H9 (cell line): ENCODE results near the gene DHX35. TPM values are rescaled to one million over a fixed set of nuclear protein-coding genes. Genes with fewer than 3 reads are reported as not detected.

Experiments used
- DNase-seq: peaks from one replicate; pipeline ENCODE4 v3.0.0-alpha.2; 2017
- H2AFZ ChIP-seq: one replicate; pipeline ENCODE4 v1.6.1; 2013; ENCODE audit warnings: mild to moderate bottlenecking, low read length, control low read depth, moderate library complexity
- H2AK5ac ChIP-seq: 2 replicates; pipeline ENCODE4 v1.6.1; 2013; ENCODE audit warnings: low read length, control low read depth, mixed read lengths; ENCODE audit not compliant: insufficient read length
- H2BK120ac ChIP-seq: one replicate; pipeline ENCODE4 v1.6.1; 2013; ENCODE audit warnings: low read depth, mild to moderate bottlenecking, low read length, control low read depth, inconsistent platforms; ENCODE audit not compliant: poor library complexity, severe bottlenecking
- H2BK12ac ChIP-seq: 2 replicates; pipeline ENCODE4 v1.6.1; 2013; ENCODE audit warnings: low read length, control low read depth, mixed read lengths, low read depth; ENCODE audit not compliant: insufficient read length
- H2BK15ac ChIP-seq: 2 replicates; pipeline ENCODE4 v1.6.1; 2013; ENCODE audit warnings: low read depth, low read length, control low read depth
- H2BK20ac ChIP-seq: one replicate; pipeline ENCODE4 v1.6.1; 2013; ENCODE audit warnings: low read depth, mild to moderate bottlenecking, low read length, control low read depth, inconsistent platforms; ENCODE audit not compliant: poor library complexity, severe bottlenecking
- H2BK5ac ChIP-seq: 2 replicates; pipeline ENCODE4 v1.6.1; 2013; ENCODE audit warnings: low read length, control low read depth, mixed read lengths; ENCODE audit not compliant: insufficient read length
- H3K14ac ChIP-seq: 2 replicates; pipeline ENCODE4 v1.6.1; 2013; ENCODE audit warnings: low read length, control low read depth; ENCODE audit not compliant: insufficient read depth
- H3K18ac ChIP-seq: 2 replicates; pipeline ENCODE4 v1.6.1; 2013; ENCODE audit warnings: low read depth, mild to moderate bottlenecking, mixed read lengths, low read length, control low read depth; ENCODE audit not compliant: insufficient read length
- H3K23ac ChIP-seq: 2 replicates; pipeline ENCODE4 v1.6.1; 2013; ENCODE audit warnings: low read length, control low read depth, mixed read lengths, low read depth; ENCODE audit not compliant: insufficient read length
- H3K23me2 ChIP-seq: 2 replicates; pipeline ENCODE4 v1.6.1; 2013; ENCODE audit warnings: low read depth, mild to moderate bottlenecking, mixed read lengths, low read length, control low read depth; ENCODE audit not compliant: insufficient read length, poor library complexity, severe bottlenecking
- H3K27ac ChIP-seq: 2 replicates; pipeline ENCODE4 v1.5.1; 2013; ENCODE audit warnings: low read length, control low read depth, mixed read lengths, low read depth; ENCODE audit not compliant: insufficient read length
- H3K27me3 ChIP-seq: 2 replicates; pipeline ENCODE4 v1.6.1; 2013; ENCODE audit warnings: low read length, control low read depth, inconsistent platforms; ENCODE audit not compliant: insufficient read depth
- H3K4ac ChIP-seq: 2 replicates; pipeline ENCODE4 v1.6.1; 2013; ENCODE audit warnings: low read depth, mild to moderate bottlenecking, control low read depth, inconsistent platforms, low read length, moderate library complexity
- H3K4me1 ChIP-seq: 2 replicates; pipeline ENCODE4 v1.6.1; 2013; ENCODE audit warnings: low read length, control low read depth, inconsistent platforms; ENCODE audit not compliant: insufficient read depth
- H3K4me2 ChIP-seq: 2 replicates; pipeline ENCODE4 v1.6.1; 2013; ENCODE audit warnings: low read length, control low read depth, mixed read lengths; ENCODE audit not compliant: insufficient read length, insufficient read depth
- H3K56ac ChIP-seq: 2 replicates; pipeline ENCODE4 v1.6.1; 2013; ENCODE audit warnings: low read depth, mild to moderate bottlenecking, mixed read lengths, low read length, control low read depth; ENCODE audit not compliant: insufficient read length
- H3K79me1 ChIP-seq: 2 replicates; pipeline ENCODE4 v1.6.1; 2013; ENCODE audit warnings: low read depth, mild to moderate bottlenecking, moderate library complexity, low read length, control low read depth, inconsistent platforms; ENCODE audit not compliant: insufficient read depth, poor library complexity, severe bottlenecking
- H3K79me2 ChIP-seq: 2 replicates; pipeline ENCODE4 v1.6.1; 2013; ENCODE audit warnings: low read length, control low read depth, inconsistent platforms; ENCODE audit not compliant: insufficient read depth
- H3K9ac ChIP-seq: 2 replicates; pipeline ENCODE4 v1.6.1; 2013; ENCODE audit warnings: low read length, control low read depth, mixed read lengths; ENCODE audit not compliant: insufficient read length; ENCODE audit errors: extremely low read depth
- H3K9me3 ChIP-seq: one replicate; pipeline ENCODE4 v1.6.1; 2013; ENCODE audit warnings: low read depth, low read length, inconsistent platforms; ENCODE audit not compliant: control insufficient read depth
- H3T11ph ChIP-seq: one replicate; pipeline ENCODE4 v1.6.1; 2013; ENCODE audit warnings: mild to moderate bottlenecking, low read length, control low read depth, inconsistent platforms
- H4K20me1 ChIP-seq: one replicate; pipeline ENCODE4 v1.6.1; 2013; ENCODE audit not compliant: control insufficient read depth, insufficient read length, insufficient read depth
- H4K5ac ChIP-seq: 2 replicates; pipeline ENCODE4 v1.6.1; 2013; ENCODE audit warnings: low read depth, mild to moderate bottlenecking, mixed read lengths, low read length, control low read depth; ENCODE audit not compliant: insufficient read length
- H4K8ac ChIP-seq: replicated peaks from 2 replicates; pipeline ENCODE4 v1.6.1; 2013; ENCODE audit warnings: low read length, control low read depth, mixed read lengths, low read depth; ENCODE audit not compliant: insufficient read length
- H4K91ac ChIP-seq: 2 replicates; pipeline ENCODE4 v1.6.1; 2013; ENCODE audit warnings: low read depth, mild to moderate bottlenecking, moderate library complexity, mixed read lengths, low read length, control low read depth; ENCODE audit not compliant: insufficient read length
- H3K27ac Mint-ChIP-seq, 3 experiments: 2 replicates in 2 of 3; 3 replicates in 1 of 3; pipeline ENCODE4 v1.8.0; 2020 to 2021; ENCODE audit warnings: mixed read lengths in 3 of 3, mild to moderate bottlenecking in 1 of 3, moderate library complexity in 1 of 3
- H3K27me3 Mint-ChIP-seq: 2 replicates; pipeline ENCODE4 v1.8.0; 2021; ENCODE audit warnings: low read depth, mild to moderate bottlenecking, moderate library complexity, mixed read lengths
- H3K36me3 Mint-ChIP-seq, 3 experiments: 2 replicates in 2 of 3; 3 replicates in 1 of 3; pipeline ENCODE4 v1.8.0; 2020 to 2021; ENCODE audit warnings: low read depth in 3 of 3, mixed read lengths in 3 of 3; ENCODE audit not compliant: insufficient read depth in 1 of 3
- H3K4me1 Mint-ChIP-seq, 2 experiments: 2 replicates each; pipeline ENCODE4 v1.8.0; 2020; ENCODE audit warnings: mixed read lengths in 2 of 2
- H3K4me3 Mint-ChIP-seq, 2 experiments: 2 replicates in 1 of 2; 3 replicates in 1 of 2; pipeline ENCODE4 v1.8.0; 2020 to 2021; ENCODE audit warnings: mild to moderate bottlenecking in 2 of 2, mixed read lengths in 2 of 2, moderate library complexity in 1 of 2
- H3K9me3 Mint-ChIP-seq, 2 experiments: 2 replicates in 1 of 2; 3 replicates in 1 of 2; pipeline ENCODE4 v1.8.0; 2020; ENCODE audit warnings: mild to moderate bottlenecking in 2 of 2, mixed read lengths in 2 of 2, moderate library complexity in 1 of 2
- WGBS: extraction: QIAGEN DNeasy Blood & Tissue Kit; methylation state at CpG from one replicate; pipeline ENCODE4 v1.1.7; 2013; ENCODE audit warnings: missing lambda C conversion rate, low lambda C conversion rate, mixed read lengths; ENCODE audit not compliant: insufficient read length; ENCODE audit errors: extremely low coverage; 5-methylcytosine and 5-hydroxymethylcytosine counted together
- total RNA-seq: library from RNA; stranded (reverse); gene quantifications from 2 replicates; pipeline ENCODE4 v1.2.1, GENCODE V29; 2021
- TF ChIP-seq, protein P1 (sequence below): fragments of 200-600 bp; sonication (generic); conservative IDR thresholded peaks from 3 replicates; pipeline ENCODE4 v1.8.0; 2021; ENCODE audit warnings: antibody characterized with exemption, mild to moderate bottlenecking

The DHX35 gene
- total RNA-seq, 1 experiment from 2014 or later = 14.4 TPM

- H3K27me3 ChIP-seq = no peaks in the 10 kb centered on the region
- no peak overlapping the region for H3K18ac ChIP-seq
- no peak overlapping the region for H2AFZ ChIP-seq
- H2BK20ac ChIP-seq = no peak overlapping the region
- no peaks in the 10 kb centered on the region for H4K20me1 ChIP-seq
- H3K4ac ChIP-seq = no peak overlapping the region
- no peak overlapping the region for H3K23ac ChIP-seq
- H2AK5ac ChIP-seq = no peak overlapping the region
- DNase-seq = no peak
- H3K9me3 ChIP-seq = no peaks in the 10 kb centered on the region
- no peak overlapping the region for H4K5ac ChIP-seq
- H3K9ac ChIP-seq = no peak overlapping the region
- no peak overlapping the region for H3T11ph ChIP-seq
- no peak overlapping the region for H3K56ac ChIP-seq
- Mint-ChIP-seq H3K27me3 (no peaks in the 10 kb centered on the region), H3K36me3 (peaks cover 21 to 54% (median 39%) of the 10 kb centered on the region in 3 experiments; a peak in 6 of 7 replicates), H3K27ac (no peak overlapping the region; a peak in 1 of 7 replicates), H3K4me1 (no peaks in the 10 kb centered on the region), H3K4me3 (no peak overlapping the region), H3K9me3 (no peaks in the 10 kb centered on the region)
- H4K91ac ChIP-seq = no peak overlapping the region
- no peak overlapping the region for H2BK120ac ChIP-seq
- no peak overlapping the region for H2BK12ac ChIP-seq
- no peak overlapping the region for H3K4me2 ChIP-seq
- no peaks in the 10 kb centered on the region for H3K79me2 ChIP-seq
- H3K79me1 ChIP-seq = no peaks in the 10 kb centered on the region
- TF ChIP-seq, protein P1, sequence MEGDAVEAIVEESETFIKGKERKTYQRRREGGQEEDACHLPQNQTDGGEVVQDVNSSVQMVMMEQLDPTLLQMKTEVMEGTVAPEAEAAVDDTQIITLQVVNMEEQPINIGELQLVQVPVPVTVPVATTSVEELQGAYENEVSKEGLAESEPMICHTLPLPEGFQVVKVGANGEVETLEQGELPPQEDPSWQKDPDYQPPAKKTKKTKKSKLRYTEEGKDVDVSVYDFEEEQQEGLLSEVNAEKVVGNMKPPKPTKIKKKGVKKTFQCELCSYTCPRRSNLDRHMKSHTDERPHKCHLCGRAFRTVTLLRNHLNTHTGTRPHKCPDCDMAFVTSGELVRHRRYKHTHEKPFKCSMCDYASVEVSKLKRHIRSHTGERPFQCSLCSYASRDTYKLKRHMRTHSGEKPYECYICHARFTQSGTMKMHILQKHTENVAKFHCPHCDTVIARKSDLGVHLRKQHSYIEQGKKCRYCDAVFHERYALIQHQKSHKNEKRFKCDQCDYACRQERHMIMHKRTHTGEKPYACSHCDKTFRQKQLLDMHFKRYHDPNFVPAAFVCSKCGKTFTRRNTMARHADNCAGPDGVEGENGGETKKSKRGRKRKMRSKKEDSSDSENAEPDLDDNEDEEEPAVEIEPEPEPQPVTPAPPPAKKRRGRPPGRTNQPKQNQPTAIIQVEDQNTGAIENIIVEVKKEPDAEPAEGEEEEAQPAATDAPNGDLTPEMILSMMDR = no peak
- H3K23me2 ChIP-seq = no peaks in the 10 kb centered on the region
- no peaks in the 10 kb centered on the region for H3K4me1 ChIP-seq
- no peak overlapping the region for H4K8ac ChIP-seq
- no peak overlapping the region for H3K27ac ChIP-seq
- WGBS = no CpG with 5 or more reads among the region's 7 CpGs
- H2BK5ac ChIP-seq = no peak overlapping the region
- H3K14ac ChIP-seq = no peak overlapping the region
- H2BK15ac ChIP-seq = no peak overlapping the region
Measured at GRCh38 chr20:39041067-39041466, 78.9 kb downstream of the DHX35 start.
